Measurements from ENCODE around the gene SDCBP2.

- TF ChIP-seq POLR2A (IDR thresholded peaks at IDR 0.05; ENCODE audit: low read length) (no peak), GATA1 (IDR thresholded peaks at IDR 0.05; ENCODE audit: low read depth, low read length) (no peak)
Observed at GRCh38 chr20:1269850-1270249, 59.1 kb downstream of the SDCBP2 start.
